Stimulated activated CD8-positive, alpha-beta memory T cell treated with anti-CD3 and anti-CD28 coated beads, Interleukin-4, amount 100 ng/mL, for 24 hours (primary cell): Measurements from ENCODE around the gene NINL.
"Not testable (repeated sequence)": the region's sequence is repeated elsewhere in the genome, so short reads cannot be mapped to it uniquely, and the experiment has no call there.

Source experiments
- DNase-seq: peaks from one replicate; pipeline ENCODE4 v3.0.0-alpha.2; 2020; ENCODE audit warnings: low read depth

Gene NINL

GRCh38 chr20:25532971-25533391 is 52.4 kb downstream of the NINL start:
- DNase-seq: no peak

DNA sequence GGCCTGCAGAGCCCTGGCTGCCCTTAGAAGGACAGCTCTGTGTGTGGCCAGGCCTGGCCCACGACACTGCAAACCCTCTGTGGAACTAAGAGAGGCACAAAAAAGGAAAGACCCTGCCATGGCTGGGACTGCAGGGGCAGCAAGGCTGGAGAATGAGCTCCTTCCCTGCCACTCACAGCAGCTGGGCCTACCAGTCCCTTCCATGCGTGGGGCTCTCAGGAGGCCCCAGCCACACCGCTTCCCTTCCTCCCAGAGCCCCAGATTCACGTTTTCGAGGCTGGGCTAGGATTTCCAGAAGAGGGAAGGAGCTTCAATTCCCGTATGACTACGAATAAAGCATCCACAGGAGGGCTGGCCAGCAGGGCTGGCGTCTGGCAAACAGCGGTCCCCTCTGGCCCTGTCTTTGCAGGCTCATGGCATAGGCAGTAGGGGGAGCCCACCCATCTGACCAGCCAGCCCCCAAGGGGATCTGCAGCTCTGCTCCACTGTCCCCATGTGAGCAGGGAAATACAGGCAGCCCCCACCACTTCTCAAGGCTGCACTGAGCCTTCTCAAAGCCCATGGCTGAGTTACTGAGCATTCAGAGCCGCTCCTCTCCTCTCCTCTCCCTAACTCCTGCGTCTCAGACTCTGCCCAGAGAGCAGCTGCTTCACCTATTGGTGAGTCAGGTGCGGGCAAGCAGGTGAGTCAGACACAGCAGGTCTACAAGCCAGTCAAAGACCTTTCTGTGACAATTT is 53.1 kb downstream of the NINL start:
- DNase-seq: no peak

GRCh38 chr20:25529295-25529951 is 55.9 kb downstream of the NINL start:
- DNase-seq: no peak

DNA sequence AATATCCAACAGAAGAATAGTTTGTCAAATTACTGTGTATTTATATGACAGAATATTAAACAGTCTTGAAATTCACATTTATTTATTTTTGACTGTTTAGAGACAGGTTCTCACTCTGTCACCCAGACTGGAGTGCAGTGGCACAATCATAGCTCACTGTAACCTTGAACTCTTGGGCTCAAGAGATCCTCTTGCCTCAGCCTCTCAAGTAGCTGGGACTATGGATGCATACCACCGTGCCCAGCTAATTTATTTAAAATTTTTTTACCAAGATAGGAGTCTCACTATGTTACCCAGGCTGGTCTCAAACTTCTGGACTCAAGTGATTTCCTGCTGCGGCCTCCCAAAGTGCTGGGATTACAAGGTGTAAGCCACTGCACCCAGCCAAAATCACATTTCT is 57.4 kb downstream of the NINL start:
- DNase-seq: no peak

DNA sequence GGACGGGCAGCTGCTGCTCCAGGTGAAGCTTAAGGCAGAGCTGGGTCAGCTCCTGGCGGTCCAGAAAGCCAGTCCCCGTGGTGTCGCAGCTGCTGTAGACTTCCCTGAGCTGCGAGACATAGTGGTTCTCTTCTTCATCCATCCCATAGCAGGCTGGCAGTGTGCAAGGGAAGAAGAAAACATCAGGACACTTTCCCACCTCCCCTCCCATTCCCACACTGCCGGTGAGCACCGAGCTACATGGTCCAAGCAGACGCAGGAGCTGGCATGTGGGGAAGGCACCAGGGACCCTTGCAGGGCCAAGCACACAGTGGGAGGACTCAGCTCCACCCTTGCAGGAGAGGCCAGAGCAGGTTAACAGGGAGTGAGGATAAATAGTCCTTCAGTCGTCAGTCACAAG is 58.9 kb downstream of the NINL start:
- DNase-seq: no peak

DNA sequence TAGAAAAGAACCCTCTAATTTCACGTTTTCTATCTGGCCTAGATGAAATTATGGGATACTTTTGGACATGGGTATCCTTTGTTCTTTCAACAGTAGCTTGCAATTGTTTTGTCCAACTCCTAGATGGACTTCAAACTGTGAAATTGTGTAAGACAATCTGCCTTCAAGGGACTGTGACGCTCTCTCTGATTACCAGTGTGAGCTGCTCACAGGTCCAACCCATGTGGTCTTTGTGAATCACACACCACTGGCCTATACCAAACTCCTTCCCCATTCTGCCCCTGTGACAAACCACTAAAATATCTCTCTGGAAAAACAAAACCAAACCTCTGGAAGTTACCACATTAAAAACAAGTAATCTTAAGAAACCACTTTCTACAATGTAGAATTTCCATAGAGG is 59.5 kb downstream of the NINL start:
- no peak for DNase-seq

GRCh38 chr20:25525295-25525694 is 60.0 kb downstream of the NINL start:
- no peak for DNase-seq

GRCh38 chr20:25521382-25521781 is 63.9 kb downstream of the NINL start:
- DNase-seq: no peak

- no peak for DNase-seq
Measured at GRCh38 chr20:25517124-25517523, 68.2 kb downstream of the NINL start.

DNA sequence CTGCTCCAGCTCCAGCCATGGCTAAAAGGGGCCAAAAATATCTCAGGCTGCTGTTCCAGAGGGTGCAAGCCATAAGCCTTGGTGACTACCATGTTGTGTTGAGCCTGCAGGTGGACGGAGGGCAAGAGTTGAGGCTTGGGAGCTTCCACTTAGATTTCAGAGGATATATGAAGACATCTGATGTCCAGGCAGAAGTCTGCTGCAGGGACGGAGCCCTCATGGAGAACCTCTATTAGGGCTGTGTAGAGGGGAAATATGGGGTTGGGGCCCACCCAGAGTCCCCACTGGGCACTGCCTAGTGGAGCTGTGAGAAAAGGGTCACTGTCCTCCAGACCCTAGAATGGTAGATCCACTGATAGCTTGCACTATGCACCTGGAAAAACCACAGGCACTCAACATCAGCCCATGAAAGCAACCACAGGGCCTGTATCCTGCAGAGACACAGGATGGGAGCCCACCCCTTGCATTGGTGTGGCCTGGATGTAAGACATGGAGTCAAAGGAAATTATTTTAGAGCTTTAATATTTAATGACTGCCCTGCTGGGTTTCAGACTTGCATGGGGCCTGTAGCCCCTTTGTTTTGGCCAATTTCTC is 70.5 kb downstream of the NINL start:
- no peak for DNase-seq

GRCh38 chr20:25514195-25514594 is 71.1 kb downstream of the NINL start:
- no peak for DNase-seq

DNA sequence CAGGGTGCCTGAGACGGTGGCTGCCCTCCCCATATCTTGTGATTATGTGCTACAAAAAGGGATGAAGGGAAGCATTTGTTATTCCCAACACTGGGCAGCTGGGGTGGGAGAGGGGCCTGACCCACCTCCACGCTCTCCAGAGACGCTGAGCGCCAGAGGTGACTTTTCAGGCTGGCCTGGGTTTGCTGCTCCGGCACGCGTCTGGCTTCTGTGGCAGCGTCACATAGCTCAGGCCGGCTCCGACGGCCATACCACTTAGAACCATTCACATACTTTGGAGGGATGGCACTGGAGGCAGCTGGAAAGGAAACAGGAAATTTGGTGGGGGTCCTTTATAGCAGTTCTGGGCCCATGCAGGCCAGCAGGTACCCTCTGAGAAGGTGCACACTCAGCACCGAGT is 72.6 kb downstream of the NINL start:
- no peak for DNase-seq

- DNase-seq: no peak
Measured at GRCh38 chr20:25511183-25511582, 74.1 kb downstream of the NINL start.

DNA sequence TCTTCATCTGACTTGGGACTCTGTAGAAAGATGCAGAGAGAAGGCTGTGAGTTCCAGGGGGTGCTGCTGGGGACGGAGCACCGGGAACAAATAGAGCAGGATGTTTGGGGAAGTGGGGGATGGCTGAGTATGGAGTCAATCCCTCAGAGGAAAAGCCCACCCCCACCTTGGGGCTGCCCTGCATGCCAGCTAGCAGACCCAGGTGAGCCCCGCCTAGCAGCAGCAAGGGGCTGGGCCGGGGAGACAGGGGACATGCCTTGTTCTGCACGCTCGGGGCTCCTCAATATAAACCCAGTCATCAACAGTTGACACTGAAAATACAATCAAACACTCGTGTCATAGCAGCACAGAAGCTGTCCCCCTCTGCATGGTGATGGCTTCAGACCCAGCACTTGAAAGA is 74.6 kb downstream of the NINL start:
- no peak for DNase-seq

DNA sequence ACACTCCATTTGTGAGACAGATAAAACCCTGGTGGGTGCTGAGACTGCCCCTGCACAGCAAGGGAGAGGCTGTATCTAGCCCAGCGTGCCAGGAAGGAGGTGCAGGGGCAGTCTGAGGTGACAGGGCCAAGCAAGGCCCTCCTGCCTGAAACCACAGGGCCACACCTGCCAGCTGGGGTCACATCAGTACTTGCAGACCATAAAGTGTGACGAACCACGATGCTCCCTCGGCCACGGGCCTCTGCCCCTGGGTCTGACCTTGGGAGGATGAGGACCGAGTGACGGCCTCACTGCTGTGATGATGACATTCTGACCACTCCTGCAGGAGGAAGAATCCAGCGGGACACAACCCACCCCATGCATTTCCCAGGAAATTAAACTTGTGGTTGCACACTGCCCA is 75.1 kb downstream of the NINL start:
- no peak for DNase-seq

DNA sequence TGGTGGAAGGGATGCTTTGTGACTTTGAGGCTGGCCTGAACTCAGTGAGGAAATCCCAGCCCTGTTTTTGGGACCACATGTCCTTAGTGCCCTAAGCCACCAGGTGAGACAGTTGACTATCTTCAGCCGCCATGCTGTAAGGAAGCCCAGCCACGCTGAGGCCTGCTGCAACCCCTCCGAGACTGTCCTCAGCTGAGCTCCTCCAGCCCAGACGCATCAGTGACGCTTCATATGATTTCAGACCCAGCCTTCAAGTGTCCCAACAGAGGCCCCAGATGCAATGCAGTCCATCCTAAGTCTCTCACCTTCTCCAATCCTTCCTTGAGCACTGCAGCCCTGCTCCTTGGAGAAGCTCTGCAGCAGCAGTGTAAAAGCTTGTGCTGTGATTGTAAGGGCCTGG is 76.2 kb downstream of the NINL start:
- DNase-seq: no peak

GRCh38 chr20:25508083-25508770 is 77.1 kb downstream of the NINL start:
- no peak for DNase-seq

DNA sequence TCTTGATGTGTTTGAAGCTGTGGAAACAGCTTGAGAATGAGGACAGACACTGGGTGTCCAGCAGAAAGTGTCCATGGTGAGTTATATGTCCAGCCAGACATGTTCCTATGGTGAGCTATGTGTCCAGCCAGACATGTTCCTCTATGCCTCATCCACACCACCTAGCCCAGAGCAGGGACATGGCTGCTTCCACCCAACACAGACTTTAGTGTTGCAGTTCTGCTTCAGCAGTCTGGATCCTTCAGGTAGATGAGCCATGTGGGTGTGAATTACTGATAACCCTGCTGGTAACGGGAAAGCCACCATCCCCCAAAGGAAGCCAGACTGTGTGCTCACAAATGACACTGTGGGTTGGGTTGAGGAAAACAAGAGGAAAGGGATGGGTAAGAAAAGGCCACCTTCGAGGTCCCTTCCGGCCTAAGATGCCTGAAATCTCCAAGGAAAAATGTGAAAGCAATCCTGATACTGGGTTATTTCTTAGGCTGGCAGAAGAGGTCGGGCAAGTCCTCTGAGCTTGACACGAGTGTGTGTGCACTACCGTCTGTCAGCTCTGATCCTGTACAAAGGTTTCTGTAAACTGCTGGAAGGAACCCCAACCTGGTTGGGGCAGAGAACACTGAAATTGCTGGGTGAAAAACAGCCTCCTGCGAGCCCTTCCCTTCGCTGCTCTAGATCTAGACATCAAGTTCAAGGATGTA is 77.8 kb downstream of the NINL start:
- no peak for DNase-seq

DNA sequence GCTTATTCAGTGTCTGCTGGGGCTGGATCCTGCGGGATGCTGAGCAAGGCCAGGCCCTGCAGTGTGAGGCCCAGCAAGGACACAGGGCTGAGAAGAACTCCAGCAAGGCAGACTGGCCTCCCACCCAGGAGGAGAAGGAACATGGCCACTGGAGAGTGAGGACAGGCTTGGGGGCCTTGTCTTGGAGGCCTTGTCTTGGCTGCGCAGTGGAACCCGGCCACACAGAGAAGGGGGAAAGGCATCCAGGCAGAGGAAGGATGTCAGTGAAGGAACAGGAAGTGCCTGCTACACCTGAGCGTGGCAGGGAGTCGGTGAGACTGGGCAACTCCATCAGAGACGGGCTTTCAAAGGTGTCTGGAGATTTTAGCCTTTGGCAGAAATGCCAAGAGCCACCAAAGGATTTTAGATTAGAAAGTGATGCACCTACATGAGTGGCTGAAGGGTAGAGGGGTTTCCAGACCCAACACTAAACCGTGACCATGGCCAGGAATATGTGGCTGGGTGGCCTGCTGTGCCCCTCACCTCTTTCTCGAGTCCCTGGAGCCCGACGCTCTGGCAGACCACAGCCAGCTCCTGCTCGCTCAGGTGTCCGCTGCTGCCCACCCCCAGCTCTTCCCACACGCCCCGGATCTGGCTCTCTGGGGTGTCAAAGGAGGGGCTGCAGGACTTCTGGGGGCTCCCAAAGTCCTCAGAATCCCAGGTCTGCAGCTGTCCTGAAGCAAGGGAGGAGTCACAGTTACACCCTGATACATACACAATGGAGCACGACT is 80.8 kb downstream of the NINL start:
- no peak for DNase-seq

DNA sequence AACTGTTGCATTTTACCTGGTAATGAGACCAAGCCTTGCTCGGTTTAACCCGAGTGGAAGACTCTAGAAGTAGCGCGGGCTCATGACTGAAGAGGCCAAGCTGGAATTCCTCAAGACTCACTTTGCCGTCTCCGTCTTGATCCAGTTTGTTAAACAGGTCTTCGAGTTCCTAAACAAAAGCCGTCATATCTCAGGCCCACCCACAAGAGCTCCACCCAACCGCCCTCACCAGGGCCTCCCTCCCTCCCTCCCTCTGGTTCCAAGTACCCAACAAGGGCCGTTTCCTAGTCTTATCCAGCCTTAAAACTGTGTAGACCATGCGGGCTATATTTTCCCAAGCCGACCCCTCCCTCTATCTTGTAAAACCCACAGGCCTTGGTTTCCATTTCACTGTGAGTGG is 81.4 kb downstream of the NINL start:
- DNase-seq: no peak

DNA sequence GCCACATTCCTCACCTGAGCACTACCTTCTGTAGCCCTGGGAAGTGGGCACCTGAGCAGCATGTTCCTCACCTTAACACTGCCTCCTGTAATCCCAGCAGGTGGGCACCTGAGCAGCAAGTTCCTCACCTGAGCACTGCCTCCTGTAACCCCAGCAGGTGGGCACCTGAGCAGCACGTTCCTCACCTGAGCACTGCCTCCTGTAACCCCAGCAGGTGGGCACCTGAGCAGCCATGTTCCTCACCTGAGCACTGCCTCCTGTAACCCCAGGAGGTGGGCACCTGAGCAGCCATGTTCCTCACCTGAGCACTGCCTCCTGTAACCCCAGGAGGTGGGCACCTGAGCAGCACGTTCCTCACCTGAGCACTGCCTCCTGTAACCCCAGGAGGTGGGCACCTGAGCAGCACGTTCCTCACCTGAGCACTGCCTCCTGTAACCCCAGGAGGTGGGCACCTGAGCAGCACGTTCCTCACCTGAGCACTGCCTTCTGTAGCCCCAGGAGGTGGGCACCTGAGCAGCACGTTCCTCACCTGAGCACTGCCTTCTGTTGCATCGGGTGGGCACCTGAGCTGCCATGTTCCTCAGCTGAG is 82.2 kb downstream of the NINL start:
- not testable (repeated sequence) for DNase-seq
